Upper lobe of left lung (tissue), 4 donors: Measurements from ENCODE around the gene IZUMO2.

ENCODE experiments used
- EP300 ChIP-seq, 4 donors: sonication (generic); formaldehyde crosslinking; IDR thresholded peaks; one replicate each; pipeline ENCODE4 v1.5.1; 2017; ENCODE audit warnings: antibody characterized with exemption in 4 of 4, control low read depth in 2 of 4
- POLR2A ChIP-seq, 4 donors: fragments of 450-650 bp; IDR thresholded peaks; one replicate each; pipeline ENCODE4 v1.5.1; 2016 to 2017; ENCODE audit warnings: antibody characterized with exemption in 4 of 4, mild to moderate bottlenecking in 2 of 4
- TF ChIP-seq, protein P1 (sequence below), 6 experiments: fragments of 450-650 bp in 4 of 6; fragments of 200-600 bp in 2 of 6; sonication (generic) in 2 of 6; IDR thresholded peaks; one replicate each; pipeline ENCODE4 v1.5.1; 2016 to 2019; ENCODE audit warnings: antibody characterized with exemption in 6 of 6

DNA sequence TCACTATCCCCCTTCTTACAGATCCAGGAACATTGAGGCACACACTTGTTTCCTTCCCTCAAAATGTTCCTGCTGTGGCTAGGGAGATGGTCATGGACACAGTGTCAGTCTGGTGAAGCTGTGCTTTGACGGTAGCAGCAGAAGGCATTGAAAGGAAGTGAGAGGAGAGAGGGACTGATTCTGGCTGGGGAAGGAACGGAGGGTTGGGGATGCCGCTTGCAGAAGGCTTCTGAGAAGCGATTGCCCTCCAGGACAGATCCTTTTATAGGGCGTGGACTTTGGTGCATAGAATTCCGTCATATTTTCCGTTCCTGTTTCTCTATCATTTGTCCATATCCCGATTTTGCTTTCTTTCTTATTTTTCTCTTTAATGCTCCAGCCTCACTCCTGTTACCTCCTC lies 26.2 kb upstream of the IZUMO2 start:
- TF ChIP-seq EP300 (IDR thresholded peaks at IDR 0.05) (no peak), POLR2A (IDR thresholded peaks at IDR 0.05) (no peak)
- TF ChIP-seq, protein P1, sequence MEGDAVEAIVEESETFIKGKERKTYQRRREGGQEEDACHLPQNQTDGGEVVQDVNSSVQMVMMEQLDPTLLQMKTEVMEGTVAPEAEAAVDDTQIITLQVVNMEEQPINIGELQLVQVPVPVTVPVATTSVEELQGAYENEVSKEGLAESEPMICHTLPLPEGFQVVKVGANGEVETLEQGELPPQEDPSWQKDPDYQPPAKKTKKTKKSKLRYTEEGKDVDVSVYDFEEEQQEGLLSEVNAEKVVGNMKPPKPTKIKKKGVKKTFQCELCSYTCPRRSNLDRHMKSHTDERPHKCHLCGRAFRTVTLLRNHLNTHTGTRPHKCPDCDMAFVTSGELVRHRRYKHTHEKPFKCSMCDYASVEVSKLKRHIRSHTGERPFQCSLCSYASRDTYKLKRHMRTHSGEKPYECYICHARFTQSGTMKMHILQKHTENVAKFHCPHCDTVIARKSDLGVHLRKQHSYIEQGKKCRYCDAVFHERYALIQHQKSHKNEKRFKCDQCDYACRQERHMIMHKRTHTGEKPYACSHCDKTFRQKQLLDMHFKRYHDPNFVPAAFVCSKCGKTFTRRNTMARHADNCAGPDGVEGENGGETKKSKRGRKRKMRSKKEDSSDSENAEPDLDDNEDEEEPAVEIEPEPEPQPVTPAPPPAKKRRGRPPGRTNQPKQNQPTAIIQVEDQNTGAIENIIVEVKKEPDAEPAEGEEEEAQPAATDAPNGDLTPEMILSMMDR (IDR thresholded peaks at IDR 0.05) = no peak
